ENCODE results near the gene SLC17A5.

SLC17A5 gene

GRCh38 chr6:73644030-73644429 lies 9.8 kb downstream of the SLC17A5 start:
- ChIA-PET POLR2A (no interaction called here), CTCF (interaction anchor here (1.0 to 2.0 kb wide), 3 partner anchors 9 to 1567 kb away, joined by 4 to 16 read pairs (median 4); partner anchors contain the start of gene SLC17A5)
- TF ChIP-seq CTCF (IDR thresholded peaks at IDR 0.05; ENCODE audit: insufficient read depth, low read length, missing control alignments), result no peak
- DNase-seq (ENCODE audit: low read depth, low spot score), result no peak
- no peak overlapping the region for H3K4me3 ChIP-seq (ENCODE audit: low read depth, low read length)

- TF ChIP-seq CTCF (IDR thresholded peaks at IDR 0.05; ENCODE audit: insufficient read depth, low read length, missing control alignments), result no peak
- ChIA-PET POLR2A (interaction anchor here (0.6 kb wide), 1 partner anchor 180 kb away, joined by 4 read pairs; no protein-coding TSS in a partner anchor), CTCF (interaction anchor here (0.6 to 1.8 kb wide), 3 partner anchors 9 to 34 kb away, joined by 3 to 13 read pairs (median 3); partner anchors contain the start of gene SLC17A5)
- DNase-seq (ENCODE audit: low read depth, low spot score), result no peak
- H3K4me3 ChIP-seq (ENCODE audit: low read depth, low read length), result no peak overlapping the region
Observed at GRCh38 chr6:73642530-73642929, 11.3 kb downstream of the SLC17A5 start.

GRCh38 chr6:73640179-73640750 lies 13.5 kb downstream of the SLC17A5 start:
- CTCF ChIA-PET, result interaction anchor here (1.0 kb wide), 1 partner anchor 93 kb away, joined by 3 read pairs; no protein-coding TSS in a partner anchor
- TF ChIP-seq CTCF (IDR thresholded peaks at IDR 0.05; ENCODE audit: insufficient read depth, low read length, missing control alignments), result no peak
- POLR2A ChIA-PET, result no interaction called here

GRCh38 chr6:73639040-73639439 lies 14.8 kb downstream of the SLC17A5 start:
- H3K4me3 ChIP-seq (ENCODE audit: low read depth, low read length), result no peak overlapping the region
- POLR2A ChIA-PET, result no interaction called here
- TF ChIP-seq CTCF (IDR thresholded peaks at IDR 0.05; ENCODE audit: insufficient read depth, low read length, missing control alignments), result no peak
- CTCF ChIA-PET, result no interaction called here
- DNase-seq (ENCODE audit: low read depth, low spot score), result no peak

More at GRCh38 chr6:73640179-73640750, 13.5 kb downstream of the SLC17A5 start:
- no peak overlapping the region for H3K4me3 ChIP-seq (ENCODE audit: low read depth, low read length)
- no peak for DNase-seq (ENCODE audit: low read depth, low spot score)

- POLR2A ChIA-PET, result no interaction called here
- CTCF ChIA-PET, result interaction anchor here (1.5 kb wide), 1 partner anchor 26 kb away, joined by 4 read pairs; no protein-coding TSS in a partner anchor
- no peak for TF ChIP-seq CTCF (IDR thresholded peaks at IDR 0.05; ENCODE audit: insufficient read depth, low read length, missing control alignments)
- H3K4me3 ChIP-seq (ENCODE audit: low read depth, low read length), result no peak overlapping the region
- no peak for DNase-seq (ENCODE audit: low read depth, low spot score)
Observed at GRCh38 chr6:73637404-73637803, 16.4 kb downstream of the SLC17A5 start.

- DNase-seq (ENCODE audit: low read depth, low spot score), result no peak
- no peak overlapping the region for H3K4me3 ChIP-seq (ENCODE audit: low read depth, low read length)
- CTCF ChIA-PET, result interaction anchor here (1.5 kb wide), 1 partner anchor 25 kb away, joined by 4 read pairs; no protein-coding TSS in a partner anchor
- TF ChIP-seq CTCF (IDR thresholded peaks at IDR 0.05; ENCODE audit: insufficient read depth, low read length, missing control alignments), result no peak
- POLR2A ChIA-PET, result no interaction called here
Observed at GRCh38 chr6:73636048-73636447, 17.7 kb downstream of the SLC17A5 start.

Data from AG04449 (cell line).